Effector CD4-positive, alpha-beta T cell (primary cell): ENCODE data around the gene PAFAH1B1.
"Not testable (repeated sequence)": the region's sequence is repeated elsewhere in the genome, so short reads cannot be mapped to it uniquely, and the experiment has no call there.

Experiments used
- DNase-seq: peaks from one replicate; pipeline ENCODE4 v3.0.0-alpha.2; 2020
- total RNA-seq: gene quantifications from one replicate; lab custom pipeline; 2026; lab: John Stamatoyannopoulos, UW

Gene PAFAH1B1
- total RNA-seq = 241 reads per million, percentile 94 among the genes with 10 or more reads in this experiment

DNA sequence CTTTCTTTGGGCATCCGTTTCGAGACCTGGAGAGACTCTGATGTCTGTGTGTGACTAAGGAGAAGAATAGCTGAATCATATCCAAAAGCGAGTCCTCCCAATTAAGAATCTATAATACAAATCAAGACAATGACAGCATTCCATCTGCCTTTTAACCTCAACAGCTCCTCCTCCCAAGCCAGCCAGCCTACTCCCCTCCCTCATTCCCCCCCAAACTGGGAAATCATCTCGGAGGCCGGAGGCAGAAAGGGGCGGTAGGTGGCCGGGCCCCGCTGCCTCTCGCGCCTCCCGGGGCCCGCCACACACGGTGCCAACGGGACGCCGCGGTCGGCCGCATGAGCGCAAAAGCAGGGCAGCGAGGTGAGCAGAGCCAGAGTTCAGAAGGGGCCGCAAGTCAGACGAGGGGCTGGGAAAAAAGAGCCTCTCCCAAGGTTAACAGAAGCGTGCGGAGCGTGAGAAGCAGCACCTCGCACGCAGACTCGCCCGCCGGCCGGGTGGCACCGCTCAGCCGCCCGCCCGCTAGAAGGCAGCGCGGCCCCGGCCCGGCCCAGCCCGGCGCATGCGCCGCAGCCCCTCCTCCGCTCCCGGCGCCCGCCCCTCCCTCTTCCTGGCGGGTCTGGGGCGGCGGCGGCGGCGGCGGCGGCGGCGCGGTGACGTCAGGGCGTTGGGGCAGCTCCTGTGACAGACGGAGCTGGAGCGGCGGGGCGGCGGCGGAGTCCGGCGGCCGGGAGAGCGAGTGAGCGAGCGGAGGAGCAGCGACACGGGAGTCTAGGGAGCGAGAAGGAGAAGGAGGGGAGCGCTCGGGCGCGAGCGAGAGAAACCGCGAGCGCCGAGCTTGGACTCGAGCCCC, at the start of gene PAFAH1B1:
PAFAH1B1 (plus strand) TSS at position 684 of the 850 bp plus-strand sequence. CDS start 44,635 bp downstream, outside the sequence.
- peak; percentile 90 for DNase-seq

DNA sequence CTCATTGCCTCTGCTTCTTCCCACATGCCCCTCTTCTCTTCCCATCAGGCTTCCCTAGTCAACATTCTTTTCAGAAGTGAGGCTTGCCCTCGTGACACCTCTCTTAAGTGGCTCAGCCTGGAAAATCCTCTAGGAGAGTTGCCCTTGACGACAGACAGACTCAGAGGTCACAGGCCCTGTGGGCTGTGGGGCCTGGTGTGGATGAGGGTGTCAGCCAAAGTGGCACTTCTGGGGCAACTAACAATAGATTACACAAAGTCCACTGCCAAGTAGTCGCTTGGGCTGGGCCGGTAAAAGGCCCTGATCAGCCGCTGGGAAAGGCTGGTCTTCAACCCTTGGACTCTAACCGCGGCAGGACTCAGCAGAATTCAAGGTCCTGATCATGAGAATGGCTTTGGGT, 48.1 kb upstream of the PAFAH1B1 start:
- no peak for DNase-seq

DNA sequence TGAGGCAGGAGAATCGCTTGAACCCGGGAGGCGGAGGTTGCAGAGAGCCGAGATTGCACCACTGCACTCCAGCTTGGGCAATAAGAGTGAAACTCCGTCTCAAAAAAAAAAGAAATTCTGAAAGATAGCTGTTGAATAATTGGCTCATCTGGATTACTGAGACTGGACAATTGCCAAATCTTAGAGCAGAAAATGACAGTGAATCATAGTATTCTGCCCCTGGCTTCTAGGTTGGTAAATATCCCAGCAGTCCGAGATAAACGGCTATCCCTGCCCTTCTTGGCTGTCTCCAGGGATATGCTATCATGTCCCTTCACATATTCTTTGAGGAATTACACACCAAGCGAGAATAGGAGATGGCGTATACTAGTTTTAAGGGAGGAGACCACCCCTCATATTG, 46.3 kb upstream of the PAFAH1B1 start:
- DNase-seq = no peak

DNA sequence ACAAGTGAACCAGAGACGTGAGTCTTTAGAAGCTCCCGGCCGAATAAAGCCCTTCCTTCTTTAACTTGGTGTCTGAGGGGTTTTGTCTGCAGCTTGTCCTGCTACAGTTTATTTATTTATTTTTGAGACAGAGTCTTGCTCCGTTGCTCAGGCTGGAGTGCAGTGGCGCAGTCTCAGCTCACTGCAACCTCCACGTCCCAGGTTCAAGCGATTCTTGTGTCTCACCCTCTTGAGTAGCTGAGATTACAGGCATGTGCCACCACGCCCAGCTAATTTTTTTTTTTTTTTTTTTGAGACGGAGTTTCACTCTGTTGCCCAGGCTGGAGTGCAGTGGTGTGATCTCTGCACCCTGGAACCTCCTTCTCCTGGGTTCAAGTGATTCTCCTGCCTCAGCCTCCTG, 45.4 kb upstream of the PAFAH1B1 start:
- DNase-seq = not testable (repeated sequence)

DNA sequence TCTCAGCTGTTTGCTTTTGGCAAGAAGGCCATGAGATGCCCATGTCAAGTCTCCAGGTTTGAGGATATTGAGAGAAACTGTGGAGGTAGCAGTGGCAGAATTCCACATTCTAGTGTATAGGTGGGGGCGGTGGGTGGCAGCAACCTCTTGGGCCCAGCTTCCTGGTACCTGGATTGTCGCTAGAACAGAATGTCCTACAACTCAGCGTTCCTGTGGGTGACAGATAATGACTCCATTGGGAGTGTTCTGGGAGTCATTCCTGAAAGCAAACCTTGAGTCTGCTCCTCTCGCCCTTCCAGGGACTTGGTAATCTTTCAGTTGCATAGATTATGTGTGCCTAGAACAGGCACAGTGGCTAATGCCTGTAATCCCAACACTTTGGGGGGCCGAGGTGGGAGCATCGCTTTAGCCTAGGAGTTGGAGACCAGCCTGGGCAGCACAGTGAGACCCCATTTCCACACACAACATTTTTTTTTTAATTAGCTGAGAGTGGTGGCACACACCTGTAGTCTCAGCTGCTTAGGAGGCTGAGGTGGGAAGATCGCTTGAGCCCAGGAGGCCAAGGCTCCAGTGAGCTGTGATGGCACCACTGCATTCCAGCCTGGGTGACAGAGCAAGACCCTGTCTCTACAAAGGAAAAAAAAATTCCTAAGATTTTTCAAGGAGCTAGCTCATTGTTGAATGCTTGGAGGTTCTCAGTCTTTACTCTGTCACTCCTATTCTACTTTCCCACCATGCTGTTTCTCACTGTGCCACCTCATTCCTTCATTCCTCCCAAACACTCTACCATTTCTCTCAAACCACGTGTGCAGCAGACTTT, 43.9 kb upstream of the PAFAH1B1 start:
- DNase-seq = no peak

DNA sequence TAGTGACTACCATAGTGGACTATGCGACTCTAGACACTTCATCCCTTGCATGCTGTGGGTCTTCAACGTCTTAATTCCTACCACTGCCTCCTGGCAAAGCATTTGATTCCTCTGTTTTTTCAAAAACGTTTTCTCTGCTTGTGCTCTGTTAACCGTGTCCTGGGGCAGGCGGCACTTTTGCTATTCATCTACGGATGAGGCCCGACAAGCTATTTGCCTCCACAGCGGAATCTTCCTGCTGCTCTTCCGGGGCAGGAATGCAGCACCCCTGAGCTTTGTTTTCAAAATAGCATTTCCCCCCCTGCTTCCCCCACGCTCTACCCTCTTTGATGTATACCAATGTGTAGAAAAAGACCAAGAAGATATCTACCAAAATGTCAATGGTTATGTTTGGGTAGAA, 42.0 kb upstream of the PAFAH1B1 start:
- DNase-seq = no peak

DNA sequence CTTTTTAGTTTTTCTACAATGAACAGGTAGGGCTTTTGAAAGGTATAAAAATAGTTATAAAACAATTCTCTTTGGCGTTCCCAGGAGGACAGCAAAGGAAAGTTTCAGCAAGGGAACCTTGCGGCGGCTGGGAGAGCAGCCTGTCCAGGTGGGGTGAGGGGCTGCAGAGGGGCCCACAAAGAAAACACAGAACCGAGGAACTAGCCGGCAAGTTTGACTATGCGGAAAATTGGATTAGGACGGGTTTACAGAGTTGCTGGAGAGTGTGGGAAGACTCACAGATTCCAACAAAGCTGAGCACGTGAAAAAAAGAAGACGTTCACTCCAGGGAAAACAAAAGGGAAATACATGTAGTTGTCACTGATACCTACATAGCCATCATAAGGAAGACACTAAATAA, 41.5 kb upstream of the PAFAH1B1 start:
- DNase-seq = no peak

DNA sequence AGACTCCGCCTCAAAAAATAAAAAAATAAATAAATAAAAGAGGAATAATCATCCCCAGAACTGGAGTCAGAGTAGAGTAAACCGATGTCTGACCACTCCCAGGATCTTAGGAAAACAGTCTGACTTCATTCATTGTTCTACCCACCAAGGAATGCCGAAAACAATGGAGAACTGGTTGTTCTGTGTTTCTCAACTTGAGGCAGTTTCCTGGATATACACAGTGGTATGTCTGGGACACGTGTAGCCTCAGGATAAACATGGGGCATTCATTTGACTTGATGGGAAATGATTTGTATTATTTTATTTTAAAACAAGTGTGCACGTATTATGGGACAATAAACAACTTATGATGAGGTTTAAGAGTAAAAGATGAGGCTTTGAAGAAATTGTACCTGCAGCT, 32.8 kb upstream of the PAFAH1B1 start:
- DNase-seq = no peak

DNA sequence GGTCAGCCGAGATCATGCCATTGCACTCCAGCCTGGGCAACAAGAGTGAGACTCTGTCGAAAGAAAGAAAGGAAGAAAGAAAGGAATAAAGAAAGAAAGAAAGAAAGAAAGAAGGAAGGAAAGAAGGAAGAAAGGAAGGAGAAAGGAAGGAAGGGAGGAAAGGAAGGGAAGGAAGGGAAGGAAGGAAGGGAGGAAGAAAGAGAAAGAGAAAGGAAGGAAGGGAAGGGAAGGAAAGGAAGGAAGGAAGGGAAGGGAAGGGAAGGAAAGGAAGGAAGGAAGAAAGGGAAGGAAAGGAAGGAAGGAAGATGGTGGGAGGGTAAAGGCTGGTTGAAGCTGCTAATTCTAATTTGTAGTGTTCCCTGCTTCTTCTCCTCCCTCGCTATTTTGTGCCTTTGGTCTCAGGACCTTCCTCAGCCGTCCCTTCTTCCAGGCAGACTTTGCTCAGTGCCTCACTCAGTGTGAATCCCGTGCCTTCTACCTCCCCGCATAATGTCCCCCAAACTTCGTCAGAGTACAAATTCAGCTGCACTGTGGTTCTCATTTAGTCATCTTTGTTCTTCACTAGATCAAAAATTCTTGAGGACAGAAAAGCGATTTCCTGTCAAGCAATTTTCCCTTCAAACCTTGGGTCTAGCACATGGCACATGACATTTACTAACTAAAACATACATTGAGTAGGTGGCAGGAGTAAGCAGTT, 31.1 kb upstream of the PAFAH1B1 start:
- DNase-seq = no peak

DNA sequence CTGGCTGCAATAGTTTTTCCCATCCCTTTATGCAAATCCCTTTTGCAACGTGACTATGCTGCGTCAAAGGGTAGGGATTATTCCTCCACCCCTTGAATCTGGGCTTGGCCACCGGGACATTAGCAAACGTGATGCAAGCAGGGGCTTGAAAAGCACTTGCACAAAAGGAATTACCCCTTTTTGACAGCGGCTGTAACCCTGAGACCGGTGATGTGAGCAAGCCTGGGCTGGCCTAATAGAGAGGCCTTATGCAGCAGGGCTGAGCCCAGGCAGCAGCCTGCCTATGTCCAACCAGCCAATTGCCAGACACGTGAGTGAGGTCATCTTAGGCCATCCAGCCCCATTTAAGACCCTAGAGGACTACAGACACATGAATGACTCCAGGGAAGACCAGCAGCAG, 30.4 kb upstream of the PAFAH1B1 start:
- no peak for DNase-seq

DNA sequence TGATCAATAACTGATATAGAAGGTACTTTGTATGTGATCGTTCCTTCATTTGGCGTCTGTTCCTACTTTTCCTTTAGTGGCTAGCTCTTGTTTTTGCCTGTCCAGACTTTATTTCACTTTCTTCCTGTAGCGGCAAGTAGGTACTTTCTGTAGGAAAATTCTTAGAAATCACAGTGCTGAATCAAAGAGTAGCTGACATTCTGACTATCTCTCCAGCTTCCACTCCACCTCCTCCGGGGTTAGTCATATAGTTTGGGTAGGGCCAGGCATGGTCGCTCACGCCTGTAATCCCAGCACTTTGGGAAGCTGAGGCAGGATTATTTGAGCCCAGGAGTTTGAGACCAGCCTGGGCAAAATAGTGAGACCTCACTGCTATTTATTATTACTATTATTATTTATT, 29.9 kb upstream of the PAFAH1B1 start:
- no peak for DNase-seq

DNA sequence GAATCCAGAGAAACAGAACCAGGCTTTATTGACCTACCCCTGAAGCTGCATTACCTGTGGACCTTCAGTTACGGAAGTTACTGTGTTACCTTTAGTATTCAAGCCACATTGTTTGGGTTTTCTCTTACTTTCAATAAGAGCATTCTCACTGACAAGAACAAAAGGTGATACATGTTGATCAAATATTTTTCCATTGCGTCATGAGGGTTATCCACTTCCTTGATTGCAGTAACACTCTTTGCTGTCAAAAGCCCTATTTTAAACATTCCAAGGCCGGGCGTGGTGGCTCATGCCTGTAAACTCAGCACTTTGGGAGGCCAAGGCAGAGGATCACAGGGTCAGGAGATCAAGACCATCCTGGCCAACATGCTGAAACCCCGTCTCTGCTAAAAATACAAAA, 28.6 kb upstream of the PAFAH1B1 start:
- DNase-seq = no peak

DNA sequence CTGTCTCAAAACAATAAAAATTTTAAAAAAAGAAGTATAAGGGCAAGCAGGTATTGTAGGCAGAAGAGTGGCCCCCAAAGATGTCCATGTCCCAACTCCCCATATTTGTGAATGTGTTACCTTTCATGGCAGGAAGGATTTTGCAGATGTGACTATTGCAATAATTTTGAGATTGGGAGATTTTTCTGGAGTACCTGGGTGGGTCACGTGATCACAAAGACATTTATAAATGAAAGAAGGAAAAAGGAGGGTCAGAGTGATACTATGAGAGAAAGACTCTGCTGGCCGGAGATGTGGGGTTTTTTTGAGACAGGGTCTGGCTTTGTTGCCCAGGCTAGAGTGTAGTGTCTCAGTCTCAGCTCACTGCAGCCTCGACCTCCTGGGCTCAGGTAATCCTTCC, 27.4 kb upstream of the PAFAH1B1 start:
- DNase-seq = no peak

DNA sequence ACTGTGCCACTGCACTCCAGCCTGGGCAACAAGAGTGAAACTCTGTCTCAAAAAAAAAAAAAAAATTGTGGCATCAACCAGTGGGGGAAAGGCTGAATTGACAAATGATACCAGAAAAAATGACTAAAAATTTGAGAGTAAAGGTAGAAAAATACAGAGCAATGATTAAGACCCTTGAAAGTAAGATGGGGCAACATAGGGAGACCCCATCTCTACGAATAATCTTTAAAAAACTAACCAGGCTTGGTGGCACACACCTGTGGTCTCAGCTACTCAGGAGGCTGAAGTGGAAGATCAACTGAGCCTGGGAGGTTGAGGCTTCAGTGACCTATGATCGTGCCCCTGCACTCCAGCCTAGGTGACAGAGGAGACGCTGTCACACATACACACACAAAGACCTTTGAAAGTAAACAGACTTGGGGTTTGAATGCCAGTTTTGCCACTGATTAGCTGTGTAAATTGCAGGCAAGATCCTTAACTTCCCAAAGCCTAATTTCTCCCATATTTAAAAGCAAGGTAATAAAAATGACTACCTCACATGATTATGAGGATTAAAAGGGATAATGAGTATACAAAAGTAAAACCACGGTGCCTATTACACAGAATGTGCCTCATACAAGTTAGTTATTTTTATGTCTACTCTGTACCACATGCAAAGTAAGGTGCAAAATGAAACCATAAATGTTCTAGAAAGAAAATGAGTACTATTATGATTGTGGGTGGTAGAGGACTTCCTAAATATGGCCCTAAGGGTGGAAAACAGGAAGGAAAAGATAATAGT, 21.7 kb upstream of the PAFAH1B1 start:
- no peak for DNase-seq

DNA sequence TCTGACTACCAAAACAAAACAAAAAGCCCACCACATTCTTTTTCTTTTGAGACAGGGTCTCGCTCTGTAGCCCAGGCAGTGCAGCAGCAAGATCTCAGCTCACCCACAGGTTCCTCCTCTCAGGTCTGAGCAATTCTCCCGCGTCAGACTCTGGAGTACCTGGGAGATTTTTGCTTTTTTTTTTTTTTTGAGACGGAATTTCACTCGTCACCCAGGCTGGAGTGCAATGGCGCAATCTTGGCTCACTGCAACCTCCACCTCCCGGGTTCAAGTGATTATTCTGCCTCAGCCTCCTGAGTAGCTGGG, 21.2 kb upstream of the PAFAH1B1 start:
- not testable (repeated sequence) for DNase-seq

DNA sequence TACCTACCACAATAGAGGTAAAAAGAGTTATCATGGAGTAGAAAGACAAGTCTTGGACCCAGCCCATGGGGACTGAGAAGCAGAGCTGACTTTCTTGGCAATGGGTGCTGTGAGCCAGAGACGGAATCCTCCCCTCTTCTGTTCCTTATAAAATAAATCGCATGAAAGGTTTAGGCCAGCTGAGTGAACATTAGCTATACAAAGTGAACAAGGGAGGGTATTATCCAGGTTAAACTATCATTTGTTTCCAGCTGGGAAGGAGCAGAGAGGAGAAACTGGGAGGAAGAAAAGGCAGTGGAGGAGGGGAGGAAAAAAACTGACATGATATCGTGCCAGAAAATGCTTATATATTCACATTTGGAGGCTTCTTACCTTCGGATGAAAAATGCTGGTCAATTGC, 13.3 kb upstream of the PAFAH1B1 start:
- DNase-seq = no peak

DNA sequence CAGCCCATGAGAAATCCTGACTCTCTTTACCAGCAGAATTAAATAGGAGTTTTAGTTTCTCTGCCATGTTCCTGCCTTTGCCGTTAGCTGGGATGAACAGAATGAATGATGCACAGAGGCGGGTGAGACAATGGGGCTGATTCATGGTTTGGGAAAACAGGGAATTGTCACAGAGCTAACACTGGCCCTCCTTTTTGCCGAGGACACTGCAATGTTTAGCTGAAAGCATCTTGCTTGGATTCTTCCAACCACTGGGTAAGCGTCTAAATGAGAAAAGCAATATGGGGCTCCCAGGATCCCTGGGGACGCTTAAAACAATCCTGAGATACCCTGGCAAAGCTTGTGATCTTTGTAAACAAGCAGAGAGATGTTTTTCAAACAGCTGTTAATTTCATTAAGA, 12.8 kb upstream of the PAFAH1B1 start:
- DNase-seq = no peak

DNA sequence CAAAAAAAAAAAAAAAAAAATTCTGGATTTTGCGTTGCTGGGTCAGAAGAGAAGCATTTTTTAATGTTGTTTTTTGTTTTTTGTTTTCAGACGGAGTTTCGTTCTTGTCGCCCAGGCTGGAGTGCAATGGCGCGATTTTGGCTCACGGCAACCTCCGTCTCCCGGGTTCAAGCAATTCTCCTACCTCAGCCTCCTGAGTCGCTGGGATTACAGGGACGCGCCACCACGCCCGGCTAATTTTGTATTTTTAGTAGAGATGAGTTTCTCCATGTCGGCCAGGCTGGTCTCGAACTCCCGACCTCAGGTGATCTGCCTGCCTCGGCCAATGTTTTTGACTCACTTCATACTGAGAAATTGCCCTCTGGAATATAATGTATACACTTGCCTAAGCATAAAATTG, 11.0 kb upstream of the PAFAH1B1 start:
- DNase-seq = no peak

DNA sequence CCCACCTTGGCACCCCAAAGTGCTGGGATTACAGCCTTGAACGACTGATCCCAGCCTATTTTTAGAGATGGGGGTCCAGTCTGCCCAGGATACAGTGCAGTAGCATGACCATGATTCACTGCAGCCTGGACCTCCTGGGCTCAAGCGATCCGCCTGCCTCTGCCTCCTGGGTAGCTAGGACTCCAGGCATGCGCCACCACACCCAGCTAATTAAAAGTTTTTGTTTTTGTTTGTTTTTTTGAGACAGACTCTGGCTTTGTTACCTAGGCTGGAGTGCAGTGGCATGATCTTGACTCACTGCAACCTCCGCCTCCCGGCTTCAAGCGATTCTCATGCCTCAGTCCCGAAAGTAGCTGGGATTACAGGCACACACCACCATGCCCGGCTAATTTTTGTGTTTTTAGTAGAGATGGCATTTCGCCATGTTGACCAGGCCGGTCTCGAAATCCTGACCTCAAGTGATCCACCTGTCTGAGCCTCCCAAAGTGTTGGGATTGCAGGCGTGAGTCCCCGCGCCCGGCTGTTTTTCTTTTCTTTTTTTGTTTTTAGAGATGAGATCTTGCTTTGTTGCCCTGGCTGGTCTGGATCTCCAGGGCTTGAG, 2.3 kb upstream of the PAFAH1B1 start:
- no peak for DNase-seq

DNA sequence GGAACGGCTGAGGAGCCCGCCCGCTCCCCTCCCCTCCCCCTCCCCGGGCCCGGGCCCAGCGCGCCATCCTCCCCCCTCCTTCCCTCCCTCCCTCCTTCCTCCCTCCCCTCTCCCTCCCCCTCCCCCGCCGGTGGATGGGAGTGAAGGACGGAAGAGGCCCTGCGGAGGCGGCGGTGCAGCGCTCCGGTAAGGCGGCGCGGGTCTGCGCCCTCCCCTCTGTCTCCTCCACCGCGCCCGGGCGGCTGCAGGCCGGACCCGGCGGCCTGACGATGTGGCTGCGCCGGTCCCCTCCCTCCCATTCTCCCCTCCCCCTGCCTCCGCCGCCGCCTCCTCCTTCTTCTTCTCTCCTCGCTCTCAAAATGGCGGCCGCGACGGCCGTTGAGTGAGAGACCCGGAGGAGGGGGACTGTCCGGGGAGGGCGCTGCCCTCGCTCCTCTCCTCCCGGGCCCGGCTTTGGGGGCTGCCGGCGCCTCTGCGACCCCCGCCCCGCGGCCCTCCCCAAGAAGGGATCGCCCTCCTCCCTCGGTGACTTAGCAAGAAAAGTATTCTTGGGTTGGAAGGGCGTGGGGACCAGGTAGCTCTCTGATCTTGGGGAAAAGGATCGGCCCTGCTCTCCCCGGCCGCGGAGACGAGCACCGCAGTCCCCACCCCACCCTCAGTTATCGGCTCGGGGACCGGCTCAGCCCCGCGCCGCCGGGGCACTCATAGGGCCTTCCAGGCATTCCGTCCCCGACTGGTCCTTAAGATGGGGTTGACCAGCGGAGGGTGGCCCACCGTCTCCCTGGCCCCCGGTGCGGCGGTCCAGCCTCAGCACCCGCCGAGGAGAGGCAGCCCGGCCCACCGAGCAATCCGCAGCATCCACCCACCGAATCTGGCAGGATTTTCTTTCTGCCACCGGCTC, 617 bp downstream of the PAFAH1B1 start:
- peak; percentile 74 for DNase-seq
